ELR (cell line): ENCODE data around the gene ARMC2.

Experiments
- DNase-seq: peaks from one replicate; pipeline ENCODE4 v3.0.0-alpha.2; 2015; ENCODE audit warnings: low read depth

ARMC2 gene

DNA sequence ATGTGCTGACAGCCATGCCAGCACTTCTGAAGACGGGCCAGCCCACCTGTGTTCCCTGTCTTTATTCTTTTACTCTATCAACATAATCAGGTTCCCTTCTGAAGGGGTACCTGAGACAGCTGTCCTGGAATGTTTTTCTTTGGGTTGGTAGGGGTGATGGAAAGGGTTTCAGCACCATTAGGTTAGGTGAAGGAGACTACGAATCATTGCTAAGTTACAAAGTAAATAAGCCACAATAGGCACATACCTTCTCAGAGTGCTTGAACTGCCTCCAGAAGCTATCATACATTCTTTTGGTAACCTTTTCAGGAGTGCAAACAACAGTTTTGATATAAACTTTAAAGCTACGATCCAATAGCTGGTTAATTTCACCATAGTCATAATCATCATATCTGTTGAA lies 140.1 kb downstream of the ARMC2 start:
- DNase-seq: no peak

DNA sequence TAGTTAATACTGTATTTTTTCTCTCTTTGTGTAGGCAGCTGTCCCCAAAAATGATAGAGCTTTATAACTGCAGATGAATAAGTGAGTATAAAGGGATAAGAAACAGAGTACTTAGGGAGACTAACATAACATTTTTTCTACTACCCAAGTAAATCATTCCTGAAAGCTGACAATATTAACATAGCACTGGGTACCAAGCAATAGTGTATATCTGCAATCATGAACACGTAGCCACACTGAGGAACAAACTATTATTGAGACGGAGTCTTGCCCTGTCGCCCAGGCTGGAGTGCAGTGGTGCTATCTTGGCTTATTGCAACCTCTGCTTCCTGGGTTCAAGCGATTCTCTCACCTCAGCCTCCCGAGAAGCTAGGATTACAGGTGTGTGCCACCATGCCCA lies 140.5 kb downstream of the ARMC2 start:
- no peak for DNase-seq

DNA sequence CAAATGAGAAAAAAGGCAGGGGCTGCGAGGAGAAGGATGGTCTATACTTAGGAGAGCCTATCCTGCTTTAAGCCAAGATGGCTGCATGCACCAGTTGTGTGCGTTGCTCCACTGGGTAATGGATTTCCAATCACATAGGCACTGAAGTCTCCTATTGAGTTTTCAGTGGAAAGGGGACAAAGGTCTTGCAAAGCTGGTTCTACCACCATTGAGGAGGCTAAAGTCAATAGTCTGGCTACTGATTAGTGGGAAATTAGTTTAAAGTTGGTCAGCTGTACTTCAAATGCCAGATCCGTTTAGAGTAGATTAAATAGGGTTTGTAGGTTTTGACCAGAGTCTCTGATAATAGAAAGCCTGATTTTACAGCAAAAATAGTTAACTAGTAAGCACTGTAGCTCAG lies 141.5 kb downstream of the ARMC2 start:
- no peak for DNase-seq

DNA sequence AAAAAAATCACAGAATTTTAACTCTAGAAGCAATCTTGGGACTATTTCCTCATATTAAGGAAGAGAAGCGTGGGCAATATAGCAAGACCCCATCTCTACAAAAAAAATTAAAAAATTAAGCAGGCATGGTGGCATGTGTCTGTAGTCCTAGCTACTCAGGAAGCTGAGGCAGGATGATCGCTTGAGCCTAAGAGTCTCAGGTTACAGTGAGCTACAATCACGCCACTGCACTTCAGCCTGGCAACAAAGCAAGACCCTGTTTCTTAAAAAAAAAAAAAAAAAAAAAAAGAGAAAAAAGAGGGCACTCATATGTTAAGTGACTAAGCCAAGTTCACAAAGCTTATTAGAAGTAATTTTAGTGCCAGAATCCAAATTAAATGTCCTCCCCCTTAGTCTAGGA lies 145.7 kb downstream of the ARMC2 start:
- no peak for DNase-seq

DNA sequence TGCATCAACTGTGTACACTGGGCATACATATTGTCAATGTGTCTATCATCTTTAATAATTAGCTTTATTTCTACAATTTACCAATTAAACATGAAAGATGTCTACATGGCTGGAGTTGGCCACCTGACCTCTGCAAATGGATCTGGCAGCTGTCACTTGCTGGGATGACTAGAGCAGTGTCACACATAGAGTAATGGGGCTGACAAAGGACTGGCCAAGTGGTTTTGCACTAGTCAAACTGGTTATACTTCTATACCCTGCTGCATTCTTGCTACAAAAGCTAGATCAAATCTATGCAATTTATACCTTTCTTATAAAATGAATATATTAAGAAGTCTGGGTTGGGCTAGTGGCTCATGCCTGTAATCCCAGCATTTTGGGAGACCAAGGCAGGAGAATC lies 147.1 kb downstream of the ARMC2 start:
- DNase-seq: no peak

DNA sequence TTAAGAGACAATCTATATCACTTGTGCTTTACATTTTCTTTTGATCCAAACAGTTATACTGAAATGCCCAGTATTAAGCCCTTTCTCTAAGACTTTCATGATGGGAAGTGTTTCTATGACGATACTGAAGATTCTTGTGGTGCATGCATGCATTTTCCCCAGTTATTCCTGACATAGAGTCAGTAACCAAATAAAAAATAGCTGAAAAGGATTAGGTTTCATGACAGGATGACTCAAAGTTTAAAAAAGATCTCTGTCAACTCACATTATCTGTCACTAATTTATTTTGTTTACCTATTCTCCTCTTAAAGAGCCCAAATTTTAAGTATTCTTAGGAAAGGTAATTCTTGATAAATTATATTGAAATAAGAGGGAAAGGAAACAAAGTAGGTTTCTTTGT lies 148.0 kb downstream of the ARMC2 start:
- DNase-seq: no peak

DNA sequence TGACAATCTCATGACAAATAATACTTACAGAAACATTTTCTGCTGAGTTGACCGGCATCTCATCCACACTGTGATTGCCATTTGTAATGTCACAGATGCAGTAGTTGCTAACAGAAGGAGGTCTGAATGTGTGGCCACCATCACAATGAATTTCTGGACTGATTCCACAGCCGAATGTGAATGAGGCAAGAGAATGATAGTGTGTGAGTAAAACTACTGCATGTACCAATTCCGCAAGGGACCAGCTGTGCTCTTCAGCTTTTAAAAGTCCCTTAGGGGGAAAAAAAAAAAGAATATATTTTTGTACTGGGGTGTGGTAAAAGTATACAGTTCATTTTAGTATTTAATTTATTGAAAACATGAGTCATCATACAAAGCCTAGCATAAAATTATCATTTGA lies 150.3 kb downstream of the ARMC2 start:
- no peak for DNase-seq

DNA sequence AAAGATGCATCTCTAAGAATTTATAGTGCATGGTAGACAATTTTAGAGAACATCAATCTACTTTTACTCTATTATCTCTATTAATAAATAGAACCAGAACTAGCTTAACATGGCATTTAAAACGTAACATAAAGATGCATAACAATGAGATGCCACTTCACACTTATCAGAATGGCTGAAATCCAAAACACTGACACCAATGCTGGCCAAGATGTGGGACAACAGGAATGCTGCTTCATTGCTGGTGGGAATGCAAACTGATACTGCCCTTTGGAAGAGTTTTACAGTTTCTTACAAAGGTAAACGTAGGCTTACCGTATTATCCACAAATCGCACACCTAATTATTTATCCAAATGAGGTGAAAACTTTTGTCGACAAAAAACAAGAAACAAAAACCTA lies 151.2 kb downstream of the ARMC2 start:
- DNase-seq: no peak

DNA sequence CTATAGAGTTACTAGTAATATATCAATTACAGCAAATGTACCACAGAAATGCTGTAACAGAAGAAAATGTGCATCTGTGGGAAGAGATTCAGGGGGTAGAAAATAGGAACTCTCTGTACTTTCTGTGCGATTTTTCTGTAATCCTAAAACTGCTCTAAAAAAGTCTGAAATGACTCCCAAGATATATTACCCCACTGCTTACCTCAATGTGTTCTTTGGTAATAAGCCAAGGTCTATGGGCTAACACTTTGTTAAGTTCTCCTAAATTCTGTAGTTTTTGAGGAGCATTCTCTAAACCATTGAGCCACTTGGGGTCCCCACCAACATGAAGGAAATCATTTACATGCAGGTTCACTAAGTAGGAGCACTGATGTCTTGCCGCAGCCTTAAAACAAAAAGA lies 152.1 kb downstream of the ARMC2 start:
- no peak for DNase-seq

DNA sequence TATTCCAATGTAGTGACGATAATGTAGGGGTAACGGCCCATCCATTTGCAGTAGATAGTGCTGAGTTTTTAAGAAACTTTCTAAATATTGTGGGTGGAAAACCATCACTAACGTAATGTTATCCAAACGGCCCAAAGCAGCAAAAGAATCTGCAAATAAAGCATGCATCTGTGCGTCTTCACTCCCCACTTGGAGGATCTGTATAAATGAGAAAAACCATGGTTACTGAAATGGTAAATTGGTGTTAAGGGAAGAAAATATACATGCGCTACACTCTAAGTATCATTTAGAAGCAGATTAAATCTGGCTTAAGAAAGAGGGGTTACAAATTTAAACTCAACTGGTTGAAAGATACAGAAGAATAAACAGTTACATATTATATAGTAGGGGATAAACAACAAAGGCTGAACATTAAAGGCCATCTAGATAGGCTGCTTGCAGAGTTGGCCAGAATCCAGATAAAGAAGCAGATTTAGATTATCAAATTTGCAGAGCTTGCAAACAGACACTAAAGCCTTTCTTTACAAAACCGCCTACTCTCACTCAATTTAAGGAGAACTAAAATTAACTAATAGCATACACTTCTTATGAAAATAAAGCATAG lies 153.2 kb downstream of the ARMC2 start:
- no peak for DNase-seq

DNA sequence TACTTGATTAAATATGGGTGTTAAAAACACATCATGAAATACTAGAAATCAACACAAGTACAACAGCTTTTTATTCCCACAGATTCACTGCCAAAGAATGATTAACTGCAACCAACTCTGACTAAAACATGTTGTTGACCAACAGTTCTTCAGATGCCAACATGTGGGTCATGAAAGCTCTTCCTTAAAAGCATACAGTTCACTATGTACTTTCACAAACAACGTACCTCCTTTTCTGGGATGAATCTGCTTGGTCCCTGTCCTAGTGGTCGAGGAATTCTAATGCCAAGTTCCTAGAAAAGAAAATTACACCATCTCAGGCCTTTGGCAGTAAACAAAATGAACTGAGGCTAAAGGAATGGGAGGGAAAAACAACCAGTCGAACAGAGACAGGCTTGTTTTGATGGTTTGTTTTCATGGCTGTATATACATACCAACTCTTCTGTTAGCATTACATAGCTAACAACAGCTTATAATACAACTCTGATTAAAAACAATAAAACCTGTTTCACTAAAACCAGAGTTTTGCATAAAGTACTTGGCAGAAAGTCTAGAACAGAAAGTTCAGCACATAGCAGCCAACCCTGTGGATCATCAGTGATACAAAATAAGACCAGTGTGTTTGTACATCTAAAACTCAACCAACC lies 154.0 kb downstream of the ARMC2 start:
- DNase-seq: peak; percentile 32

DNA sequence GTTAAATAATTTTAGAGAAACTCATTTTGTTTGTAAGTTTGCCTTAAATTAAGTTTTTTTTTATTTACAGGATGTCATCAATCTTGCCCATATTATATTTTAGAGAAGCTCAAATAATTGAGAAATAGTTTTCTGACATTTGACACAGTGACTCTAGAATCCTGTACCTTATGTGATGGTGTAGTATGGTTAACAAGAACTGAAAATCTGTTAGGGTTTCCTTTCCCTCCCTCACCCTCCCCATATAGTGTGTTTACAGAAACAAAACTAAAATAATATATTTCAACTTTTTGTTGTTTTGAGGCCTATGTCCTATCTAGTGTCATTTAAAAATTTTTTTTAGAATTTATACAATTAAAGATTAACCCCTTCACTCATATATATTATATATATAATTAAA lies 154.7 kb downstream of the ARMC2 start:
- no peak for DNase-seq

DNA sequence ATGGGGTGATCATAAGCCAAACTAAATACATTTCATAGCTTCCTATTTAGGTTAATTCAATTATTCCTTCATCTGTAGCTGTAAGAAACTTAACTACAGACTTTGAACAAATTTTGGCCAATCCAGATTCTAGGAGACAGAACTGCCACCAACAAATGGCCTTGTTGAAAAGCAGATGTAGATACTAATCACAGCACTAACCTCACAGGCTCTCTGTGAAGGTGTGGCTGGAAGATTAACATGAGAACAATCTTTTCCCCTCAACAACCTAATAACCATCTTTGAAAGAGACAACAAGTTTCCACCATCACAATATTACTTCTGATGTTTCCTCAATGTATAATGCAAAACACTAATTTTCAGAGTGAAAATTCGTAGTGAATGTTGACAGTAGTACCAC lies 158.6 kb downstream of the ARMC2 start:
- DNase-seq: no peak

DNA sequence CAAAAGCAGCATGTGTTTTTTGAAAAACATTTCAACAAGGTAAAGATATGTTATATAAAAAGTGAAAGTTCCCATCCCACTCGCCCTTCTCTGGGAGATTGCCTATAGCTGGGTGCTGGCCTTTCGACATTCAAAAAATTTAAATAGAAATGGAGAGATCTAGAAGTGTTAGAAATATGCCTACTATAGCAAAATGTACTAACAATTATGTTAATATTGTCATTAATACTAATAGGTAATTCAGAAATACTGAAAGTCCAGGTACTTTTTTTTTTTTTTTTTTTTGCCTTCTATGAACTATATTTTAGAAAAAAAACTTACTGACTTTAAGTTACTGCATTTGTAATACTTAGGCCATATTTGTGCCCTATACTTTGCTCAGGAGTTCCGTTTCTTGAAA lies 159.3 kb downstream of the ARMC2 start:
- no peak for DNase-seq

DNA sequence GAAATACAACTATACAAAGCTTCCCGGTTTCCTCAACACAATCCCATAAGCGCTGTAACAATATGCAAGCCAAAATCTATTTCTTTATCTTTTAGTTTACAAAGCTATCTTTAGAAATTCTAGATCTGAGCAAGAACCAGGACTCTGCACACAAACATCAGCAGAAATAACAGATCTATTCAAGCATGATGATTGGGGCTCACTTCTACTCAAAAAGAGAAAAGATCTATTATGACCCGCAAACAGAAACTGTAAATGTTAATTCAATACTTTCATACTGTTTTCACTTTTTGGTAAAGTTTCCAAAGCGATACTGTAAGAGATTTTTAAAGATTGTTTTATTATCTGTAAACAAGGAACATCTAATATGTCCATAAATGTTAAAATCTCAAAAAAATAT lies 159.8 kb downstream of the ARMC2 start:
- no peak for DNase-seq

DNA sequence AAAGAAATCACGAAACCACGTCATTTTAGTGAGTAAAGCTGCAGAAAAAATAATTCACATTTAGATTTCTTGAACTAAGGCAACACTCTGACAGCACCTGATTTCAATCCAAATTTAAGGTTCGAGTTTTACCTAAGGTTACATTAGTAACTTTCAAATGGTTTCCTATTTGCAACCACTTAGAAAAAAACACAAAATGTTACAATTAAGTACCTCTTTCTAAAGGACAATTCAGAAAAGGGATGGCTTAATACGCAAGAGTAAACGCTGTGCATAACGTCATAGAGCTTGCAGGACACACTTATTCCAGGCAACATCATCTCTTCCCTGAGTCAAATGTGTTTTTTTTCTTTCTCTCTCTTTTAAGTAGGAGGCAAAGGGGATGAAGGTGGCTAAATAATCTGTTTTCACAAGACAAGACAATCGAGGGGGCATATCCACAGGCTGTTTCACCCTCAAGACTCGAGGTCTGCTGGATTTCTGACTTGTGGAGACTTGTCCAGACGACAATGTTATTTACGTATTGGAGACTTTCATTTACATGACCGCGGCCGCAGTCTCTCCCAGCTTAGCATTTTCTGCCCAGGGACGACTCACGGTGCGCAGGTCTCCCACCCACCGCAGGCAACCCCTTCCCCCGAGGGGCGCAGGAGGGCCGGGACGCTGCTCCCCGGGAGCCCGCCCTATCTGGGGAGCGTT lies 160.5 kb downstream of the ARMC2 start:
- peak; percentile 50 for DNase-seq

DNA sequence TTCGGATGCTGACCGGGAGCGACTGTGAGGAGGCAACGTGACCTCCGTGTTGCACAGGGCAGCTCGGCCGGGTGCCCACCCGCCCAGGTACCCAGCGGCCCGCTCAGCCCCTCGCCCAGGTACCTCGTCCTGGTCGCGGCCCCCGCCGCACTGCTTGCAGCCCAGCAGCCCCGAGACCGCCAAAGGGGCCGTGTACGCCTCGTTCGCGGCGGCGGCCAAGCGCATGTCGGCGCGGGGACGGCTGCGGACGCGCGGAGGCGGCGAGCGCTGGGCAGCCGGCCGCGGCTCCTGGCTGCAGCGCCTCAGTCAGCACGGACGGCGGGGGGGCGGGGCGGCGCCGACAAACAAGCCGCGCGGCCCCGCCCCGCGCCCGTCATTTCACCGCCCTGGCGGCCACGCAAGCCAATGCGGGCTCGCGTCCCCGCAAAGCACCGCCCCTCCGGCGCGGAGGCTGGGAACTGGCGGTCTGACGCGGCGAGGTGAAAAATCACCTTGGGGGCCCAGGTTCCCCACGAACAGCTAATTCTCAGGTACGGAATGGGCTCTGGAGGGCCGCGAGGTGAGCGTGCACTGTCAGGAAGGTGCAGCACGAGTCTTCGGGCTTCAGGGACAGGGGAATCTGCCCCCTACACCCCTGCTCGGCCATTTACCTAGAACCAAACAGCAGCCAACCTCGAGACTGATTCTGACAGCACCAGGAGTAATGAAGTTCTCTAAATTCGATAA lies 161.2 kb downstream of the ARMC2 start:
- peak; percentile 91 for DNase-seq

DNA sequence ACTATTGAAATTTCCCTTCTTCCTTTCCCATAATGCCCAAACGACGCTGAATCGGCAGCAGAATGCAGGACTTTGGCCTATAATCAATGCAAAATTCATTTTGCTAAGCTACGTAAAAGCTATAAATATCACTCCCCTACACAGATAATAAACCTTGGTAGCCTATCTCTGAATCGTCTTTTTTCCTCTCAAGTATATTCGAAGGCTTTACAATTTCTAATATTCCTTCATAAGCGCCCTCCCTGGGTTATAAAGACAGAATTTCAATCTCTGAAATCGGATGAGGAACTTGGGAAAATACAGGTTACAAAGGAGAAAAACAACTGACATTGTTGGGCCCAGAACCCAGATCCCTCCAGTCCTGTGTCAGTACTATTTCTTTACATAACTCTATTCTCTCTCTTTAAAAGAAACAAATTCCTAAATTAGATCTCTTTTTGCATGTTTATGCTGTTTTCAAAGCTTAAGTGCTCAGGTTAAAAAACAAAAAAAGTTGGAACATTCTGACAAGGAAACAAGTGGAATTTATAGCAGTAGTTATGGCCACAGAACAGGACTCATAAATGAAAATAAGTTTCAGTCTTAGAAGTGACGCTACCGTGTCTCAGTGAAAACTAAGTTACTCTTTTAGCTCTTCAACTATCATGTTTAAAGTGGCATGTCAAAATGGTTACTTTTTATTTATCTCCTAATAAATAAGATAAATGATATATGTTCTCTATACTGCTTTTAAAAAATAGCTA lies 161.9 kb downstream of the ARMC2 start:
- no peak for DNase-seq

DNA sequence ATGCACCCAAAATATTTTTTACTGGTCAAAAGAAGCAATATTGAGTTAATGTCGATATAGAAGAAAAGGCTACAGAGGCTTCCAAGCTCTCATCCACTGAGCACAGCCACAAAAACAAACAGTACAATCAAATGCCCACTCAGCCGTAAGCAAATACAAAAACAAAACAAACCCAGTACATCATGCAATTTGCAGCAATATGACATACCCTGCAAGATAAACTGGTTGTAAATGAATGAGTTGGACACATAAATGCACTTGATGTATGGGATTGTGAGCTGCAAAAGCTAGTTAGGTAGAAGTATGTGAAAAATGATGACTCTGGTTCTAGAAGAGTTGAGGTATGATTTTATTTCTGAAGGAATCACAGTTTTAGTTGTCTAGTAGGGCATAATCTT lies 162.5 kb downstream of the ARMC2 start:
- no peak for DNase-seq

DNA sequence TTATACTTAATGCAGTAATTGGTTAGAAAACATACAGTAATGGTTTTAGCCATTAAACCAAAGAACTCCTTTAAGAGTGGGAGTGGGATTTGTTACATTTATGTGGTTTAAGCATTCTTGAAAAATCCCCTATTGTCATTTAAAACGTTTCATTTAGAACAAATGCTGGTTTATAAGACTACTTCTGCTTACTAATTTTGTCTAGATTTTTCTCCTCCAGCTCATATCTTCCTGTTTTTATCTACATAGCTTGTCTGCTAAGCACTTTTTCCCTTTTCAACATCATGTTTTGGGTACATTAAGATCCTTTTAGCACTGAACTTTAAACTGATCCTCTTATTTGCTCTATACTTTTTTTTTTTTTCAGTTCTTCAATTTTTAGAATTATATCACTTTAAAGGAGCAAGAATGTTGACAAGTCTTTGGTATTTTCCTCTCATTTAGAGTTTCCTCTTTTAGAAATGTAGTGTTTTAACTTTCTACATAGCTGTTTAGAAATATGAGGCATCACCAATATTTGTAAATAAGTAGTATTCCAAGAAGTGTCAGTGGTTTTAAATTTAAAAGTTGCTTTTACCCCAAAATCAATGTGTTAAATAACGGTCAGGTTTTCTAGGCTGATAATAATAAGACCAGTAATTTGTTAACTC lies 165.6 kb downstream of the ARMC2 start:
- DNase-seq: no peak

DNA sequence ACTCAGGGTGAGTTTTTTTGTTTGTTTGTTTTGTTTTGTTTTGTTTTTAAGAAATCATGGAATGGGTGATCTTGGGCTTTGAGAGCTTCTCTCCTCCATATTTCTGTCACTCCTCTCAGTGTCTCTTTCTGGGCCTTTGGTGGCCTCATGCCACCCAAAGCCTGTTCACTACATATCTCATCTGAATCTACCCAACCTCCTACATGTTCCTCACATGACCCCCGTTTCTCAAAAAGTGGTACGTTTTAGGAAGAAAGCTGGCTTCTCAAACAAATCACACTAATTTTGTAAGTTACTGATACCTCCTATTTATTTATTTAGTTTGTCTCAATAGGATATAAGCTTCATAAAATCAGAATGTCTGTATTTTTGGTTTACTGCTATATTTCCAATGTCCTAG lies 166.4 kb downstream of the ARMC2 start:
- no peak for DNase-seq

DNA sequence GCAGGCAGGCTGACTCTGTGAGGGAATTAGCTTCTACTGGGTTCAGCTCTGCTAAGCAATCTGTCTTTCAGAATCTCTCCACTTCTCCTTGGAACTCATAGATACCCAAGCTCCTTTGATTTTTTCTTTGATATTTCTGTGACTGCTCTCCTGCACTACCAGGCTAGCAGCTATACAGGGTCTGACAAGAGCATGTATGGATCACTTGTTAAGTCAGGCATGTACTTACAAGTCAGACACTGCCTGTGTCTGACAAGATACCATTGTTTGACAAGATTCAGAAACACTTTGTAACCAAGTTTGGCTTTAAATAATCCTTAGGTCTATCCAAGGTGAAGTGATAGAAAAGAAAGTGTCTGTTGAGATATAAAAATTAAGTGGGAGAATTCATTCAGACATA lies 167.0 kb downstream of the ARMC2 start:
- DNase-seq: no peak
